ENCODE results near the gene HNF4A.
A peak's percentile ranks its signal among the peaks of the same experiment; 100 is the strongest.
"Not testable (repeated sequence)": the region's sequence is repeated elsewhere in the genome, so short reads cannot be mapped to it uniquely, and the experiment has no call there.

HNF4A gene

DNA sequence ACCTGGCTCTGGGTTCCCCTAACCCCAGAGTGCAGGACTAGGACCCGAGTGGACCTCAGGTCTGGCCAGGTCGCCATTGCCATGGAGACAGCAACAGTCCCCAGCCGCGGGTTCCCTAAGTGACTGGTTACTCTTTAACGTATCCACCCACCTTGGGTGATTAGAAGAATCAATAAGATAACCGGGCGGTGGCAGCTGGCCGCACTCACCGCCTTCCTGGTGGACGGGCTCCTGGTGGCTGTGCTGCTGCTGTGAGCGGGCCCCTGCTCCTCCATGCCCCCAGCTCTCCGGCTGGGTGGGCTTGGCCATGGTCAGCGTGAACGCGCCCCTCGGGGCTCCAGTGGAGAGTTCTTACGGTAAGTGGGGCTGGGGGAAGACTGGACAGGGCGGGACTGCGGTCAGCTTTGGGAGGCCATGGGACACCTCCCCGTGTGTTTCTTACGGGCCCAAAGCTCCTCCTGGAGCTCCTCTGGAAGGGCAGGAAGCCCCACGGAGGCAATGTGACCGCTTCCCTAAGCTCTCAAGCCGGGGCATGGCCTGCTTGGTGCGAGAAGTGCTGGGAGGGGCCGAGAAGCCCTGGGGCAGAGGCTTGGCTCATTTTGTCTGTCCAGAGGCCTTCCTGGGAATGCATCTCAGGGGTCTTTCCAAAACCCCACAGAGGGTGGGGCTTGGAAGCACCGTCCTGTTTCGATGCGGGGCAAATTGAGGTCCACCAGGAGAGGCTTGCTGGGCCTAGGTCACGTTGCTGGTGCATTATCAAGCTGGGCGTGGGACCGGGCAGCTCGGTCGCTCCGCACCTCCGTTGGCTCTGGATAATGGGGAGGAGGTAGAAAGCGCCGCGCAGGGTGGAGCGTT lies at the start of gene HNF4A:
HNF4A (plus strand) TSS at position 202 of the 855 bp plus-strand sequence; CDS start at position 308, 106 bp downstream.
- no peak for DNase-seq

DNA sequence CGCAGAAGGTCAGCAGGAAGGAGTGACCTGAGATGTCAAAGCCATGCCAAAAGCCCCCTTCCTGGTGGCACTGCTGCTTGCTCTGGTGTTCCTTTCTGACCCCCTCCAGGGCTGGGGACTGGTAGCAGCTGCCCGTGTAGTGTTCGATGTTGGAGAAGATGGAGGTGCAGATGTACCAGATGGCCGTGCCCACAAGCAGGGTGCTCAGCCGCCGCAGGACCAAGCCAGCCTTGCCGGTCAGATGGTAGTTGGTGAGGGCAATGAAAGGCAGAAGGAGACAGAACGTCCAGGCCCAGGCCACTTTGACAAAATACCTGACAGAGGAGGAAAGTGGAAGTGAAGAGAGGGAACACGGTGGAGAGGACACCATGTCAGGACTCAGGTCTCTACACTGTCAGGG lies 48.6 kb upstream of the HNF4A start:
- DNase-seq: no peak

DNA sequence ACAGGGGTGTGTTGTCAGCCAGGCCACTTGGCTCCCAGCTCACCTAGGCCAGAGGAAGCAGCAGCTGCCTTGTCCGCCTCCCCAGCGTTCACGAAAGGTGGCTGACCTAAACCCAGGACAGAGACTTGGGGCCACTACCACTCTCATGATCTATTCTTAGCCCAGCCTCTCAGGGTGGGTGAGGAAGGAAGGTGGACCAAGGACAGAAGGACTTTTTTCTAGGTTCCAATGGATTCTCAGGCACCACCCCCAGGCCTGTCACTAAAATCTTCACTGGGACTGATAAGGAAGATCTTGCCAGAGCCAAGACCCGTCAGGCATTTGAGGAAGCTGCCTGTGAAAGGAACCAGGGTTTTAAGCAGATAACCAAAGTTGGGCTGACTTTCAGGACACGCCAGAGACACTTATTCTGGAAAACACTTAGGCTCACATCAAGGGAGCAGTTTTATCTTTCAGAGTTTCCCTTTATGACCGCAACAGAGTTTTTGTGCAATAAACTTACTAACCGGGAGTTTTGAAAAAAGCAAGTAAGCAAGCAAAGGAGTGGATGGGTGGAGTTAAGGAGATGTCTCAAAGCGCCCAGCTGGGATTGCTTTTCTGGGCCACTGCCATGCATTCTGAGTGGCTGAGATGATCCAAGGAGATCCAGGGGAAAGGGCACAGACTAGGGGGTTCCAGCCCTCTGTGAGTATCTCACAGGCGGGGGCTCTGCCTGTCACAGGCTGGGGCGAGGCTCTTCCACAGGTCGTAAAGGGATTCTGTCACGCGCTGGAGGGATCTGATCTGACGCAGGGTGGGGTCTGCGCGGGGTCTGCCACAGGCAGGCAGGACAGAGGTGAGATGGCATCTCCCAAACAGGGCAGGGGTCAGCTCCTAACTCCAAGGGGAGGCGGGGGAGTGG lies 45.5 kb upstream of the HNF4A start:
- no peak for DNase-seq

DNA sequence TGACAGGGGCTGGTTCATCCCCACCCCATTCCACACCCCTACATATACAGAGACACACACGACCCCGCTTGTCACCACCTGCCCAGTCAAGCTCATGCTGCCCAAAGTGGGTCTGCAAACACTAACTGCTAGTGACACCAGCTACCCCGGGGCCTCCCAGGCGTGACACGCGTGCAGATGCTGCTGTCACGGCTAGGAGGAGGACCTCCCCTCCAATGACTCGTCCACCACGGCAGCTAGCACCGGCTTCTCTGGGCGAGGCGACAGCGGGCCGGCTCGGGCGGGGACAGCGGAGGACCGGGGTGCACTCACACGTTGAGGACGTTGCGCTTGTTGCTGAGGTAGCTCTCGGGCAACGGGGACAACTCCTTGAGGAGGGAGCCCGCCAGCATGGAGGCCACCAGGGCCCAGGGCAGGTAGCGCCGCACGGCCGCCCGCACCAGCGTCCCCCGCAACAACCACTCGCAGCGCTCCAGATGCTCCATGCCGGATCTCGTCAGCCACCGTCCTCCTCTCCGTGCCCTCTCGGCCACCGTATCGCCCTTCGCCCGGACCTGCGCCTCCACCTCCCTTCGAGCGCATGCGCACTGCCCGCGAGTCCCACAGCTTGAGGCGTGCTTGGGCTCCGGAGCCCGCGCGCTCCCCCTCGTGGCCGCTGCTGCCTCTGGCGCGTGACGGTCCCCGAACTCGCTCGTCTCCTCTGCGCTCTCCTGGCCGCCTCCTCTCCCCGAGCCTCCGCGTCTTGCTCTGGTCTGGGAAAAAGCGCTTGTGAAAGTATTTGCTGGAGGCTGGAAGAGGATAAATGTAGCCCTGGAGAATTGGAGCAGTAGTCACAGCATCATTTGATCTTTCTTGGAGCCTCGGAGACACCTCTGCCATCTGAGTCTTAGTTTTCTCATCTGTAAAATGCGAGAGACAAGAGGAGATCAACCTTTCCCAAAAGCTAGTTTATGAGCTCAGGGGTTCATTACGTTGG lies 44.5 kb upstream of the HNF4A start, which contains the start of gene FITM2:
FITM2 (minus strand) TSS at position 539 of the 976 bp plus-strand sequence; CDS start at position 485, 54 bp downstream.
- peak; percentile 96 for DNase-seq

DNA sequence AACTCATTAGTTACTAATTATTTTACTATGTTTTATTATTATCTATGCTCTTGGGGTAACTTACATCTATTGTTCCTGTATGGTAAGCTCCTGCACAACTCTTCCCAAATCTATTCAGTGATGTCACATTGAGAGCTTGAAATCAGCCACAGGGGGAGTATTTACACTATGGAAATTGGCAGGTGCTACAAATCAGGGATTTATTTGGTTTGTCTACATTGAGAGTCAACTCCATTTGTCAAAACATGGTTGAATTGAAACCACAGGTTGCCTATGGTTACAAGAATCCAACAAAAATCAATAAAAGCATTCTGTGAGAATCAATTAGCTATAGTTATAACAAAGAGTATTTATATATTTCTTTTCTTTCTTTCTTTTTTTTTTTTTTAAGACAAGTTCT lies 40.6 kb upstream of the HNF4A start:
- no peak for DNase-seq

DNA sequence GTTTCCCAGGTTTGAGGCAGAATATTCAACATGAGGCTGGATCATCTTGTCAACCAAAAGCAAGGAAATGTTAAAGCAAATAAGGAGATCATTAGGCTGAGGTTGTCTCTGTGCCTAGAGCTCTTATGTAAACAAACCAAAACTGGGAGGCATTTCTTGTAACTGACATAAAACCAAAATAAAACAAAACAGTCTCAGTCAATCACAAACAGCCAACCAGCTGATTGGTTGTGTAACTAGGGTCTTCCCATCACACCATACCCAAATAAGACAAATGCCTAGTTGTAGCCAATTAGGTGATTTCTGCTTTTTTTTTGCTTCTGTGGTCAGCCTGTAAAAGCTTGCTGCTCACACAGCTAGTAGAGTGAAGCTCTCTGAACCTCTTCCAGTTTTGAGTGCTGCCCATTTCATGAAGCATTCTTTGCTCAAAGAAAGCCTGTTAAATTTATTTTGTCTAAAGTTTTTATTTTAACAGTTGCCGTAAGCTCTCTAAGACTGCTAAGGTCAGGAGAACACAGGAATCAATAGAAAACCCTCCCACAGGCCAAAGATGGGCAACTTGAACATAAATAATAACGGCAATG lies 35.6 kb upstream of the HNF4A start:
- no peak for DNase-seq

DNA sequence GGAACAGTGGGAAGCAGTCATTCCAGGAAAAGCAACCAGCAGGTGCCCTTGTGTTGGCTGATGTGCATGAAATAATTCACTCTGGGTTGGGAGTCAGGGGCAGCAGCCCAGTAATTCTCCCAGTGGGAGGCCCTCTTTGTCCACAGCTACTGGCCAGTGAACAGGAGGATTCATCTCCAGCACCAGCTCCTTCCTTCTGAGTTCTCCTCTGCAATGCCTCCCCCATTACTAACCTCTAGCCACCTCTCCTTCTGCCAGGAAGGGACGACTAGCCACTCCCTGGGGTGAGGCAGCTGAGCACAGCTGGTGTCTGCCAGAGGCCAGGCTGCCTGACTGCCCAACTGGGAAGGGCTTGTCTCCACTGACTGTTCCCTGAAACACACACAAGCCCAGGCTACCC lies 31.2 kb upstream of the HNF4A start:
- no peak for DNase-seq

DNA sequence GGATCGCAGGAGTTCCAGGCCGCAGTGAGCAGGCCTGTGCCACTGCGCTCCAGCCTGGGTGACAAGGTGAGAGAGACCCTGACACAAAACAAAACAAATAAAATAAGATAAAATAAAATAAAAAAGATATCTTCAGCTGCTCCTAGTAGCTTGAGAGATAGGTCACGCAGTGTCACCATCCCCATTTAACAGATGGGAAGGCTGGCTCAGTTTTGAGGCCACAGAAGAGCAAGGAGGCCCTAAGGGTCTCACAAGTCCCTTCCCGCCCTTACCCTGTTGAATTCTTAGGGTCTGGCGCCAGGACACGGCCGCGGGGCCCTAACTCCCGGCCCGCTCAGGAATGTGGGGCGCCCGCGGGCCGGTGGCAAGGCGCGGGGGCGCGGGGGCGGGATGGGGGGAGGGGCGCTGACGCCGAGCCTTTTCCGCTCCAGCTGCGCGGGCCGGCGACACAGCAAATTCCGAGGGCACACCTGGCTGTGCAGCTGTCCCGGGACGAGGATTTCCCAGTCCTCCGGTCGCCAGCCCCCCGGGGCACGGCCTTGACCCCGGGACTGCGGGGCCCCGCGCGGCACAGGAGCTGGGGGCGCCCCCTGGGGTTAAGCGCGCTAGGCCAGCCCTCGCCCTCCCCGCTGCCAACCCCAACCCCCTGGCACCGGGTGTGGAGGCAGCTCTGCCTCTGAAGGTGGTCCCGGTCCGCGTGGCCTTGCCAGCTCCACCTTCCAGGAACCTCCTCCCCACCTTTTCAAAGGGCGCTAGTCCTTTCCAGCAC lies 28.9 kb upstream of the HNF4A start:
- DNase-seq: no peak

DNA sequence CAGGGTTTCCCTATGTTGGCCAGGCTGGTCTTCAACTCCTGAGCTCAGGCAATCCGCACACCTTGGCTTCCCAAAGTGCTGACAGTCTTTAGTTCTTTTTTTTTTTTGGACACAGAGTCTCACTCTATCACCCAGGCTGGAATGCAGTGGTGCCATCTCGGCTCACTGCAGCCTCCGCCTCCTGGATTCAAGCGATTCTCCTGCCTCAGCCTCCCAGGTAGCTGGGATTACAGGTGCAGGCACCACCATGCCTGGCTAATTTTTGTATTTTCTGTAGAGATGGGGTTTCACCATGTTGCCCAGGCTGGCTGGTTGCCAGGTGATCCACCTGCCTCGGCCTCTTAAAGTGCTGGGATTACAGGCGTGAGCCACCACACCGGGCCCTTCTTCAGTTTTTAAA lies 27.8 kb upstream of the HNF4A start:
- not testable (repeated sequence) for DNase-seq

DNA sequence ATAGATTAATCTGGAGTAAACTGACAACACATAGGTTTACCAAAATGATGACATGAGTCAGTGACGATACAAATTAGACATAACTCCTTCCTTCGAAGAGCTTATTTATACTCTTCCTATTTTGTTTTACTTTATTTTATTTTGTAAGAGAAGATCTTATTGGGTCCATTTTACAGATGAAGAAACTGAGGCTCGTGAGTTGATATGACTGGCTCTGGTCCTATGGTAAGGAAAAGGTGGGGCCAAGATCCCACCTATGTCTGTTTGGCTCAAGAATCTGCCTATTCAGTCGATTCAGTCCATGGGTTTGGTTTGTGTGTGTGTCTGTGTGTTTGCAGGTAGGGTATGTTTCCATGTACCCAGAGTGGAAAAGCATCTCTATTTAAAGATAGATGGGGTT lies 27.1 kb upstream of the HNF4A start:
- DNase-seq: no peak

DNA sequence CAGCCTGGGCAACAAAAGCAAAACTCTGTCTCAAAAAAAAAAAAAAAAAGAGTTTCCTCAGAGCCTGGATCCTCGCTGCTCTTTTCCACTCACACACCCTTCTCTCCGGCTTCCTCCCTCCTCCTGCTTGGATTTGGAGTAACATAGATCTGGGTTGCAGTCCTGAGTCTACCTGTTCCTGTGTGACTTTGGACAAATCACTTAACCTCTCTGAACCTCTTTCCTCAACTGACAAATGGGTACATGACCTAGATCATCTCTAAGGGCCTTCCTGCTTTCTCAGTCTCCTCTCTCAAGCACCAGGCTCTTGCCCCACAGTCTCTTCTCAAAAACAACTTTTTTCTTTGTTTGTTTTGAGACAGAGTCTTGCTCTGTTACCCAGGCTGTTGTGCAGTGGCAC lies 24.3 kb upstream of the HNF4A start:
- DNase-seq: no peak

DNA sequence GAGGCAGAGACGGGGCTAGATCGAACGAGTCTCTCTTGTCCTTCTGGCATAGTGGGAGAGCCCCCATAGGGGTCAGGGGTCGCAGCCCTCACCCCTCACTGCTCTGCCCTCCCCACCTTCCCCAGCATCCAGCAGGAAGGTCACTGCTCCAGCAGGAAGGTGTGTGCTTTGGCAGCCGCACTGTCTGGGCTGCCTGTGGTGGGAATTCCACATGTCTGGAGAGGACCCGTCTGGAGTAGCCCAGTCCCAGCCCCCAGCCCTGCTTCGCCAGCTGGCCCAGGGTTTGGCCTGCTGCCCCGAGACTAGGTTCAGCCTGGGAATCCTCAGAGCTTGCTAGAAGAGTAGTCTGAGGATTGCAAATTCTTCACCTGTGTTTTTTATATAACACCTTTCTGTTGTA lies 21.2 kb upstream of the HNF4A start:
- DNase-seq: no peak

DNA sequence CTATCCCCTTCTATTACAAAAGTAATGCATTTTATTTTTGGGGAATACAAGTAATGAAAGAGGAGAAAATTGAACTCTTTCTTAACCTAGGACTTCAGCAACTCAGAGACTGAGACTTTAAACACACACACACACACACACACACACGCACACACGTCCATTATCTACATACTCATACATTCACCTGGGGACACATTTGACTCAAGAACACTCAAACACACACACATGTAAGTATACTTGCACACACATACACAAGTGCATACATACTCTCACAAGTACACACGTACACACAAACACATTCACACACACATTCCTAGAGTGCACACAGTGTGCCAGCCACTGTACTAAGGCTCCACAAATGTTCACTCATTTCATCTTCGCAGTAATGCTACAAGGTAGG lies 20.8 kb upstream of the HNF4A start:
- no peak for DNase-seq

DNA sequence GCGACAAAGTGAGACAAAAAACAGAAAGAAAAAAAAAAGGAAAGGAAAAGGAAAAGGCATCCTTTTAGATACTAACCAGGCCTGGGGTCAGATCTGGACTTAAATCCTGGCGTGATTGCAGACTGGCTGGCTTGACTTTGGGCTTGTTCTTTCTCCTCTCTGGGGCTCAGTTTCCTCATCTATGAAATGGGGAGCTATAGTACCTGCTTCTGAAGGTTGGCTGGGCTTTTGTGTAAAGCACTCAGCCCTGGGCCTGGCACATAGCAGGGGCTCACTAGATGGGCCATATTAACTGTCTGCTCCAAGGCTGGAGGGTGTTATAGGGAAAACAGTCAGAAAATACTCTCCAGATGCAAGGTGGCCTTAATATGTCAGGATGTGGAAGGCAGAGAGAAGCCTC lies 19.8 kb upstream of the HNF4A start:
- no peak for DNase-seq

DNA sequence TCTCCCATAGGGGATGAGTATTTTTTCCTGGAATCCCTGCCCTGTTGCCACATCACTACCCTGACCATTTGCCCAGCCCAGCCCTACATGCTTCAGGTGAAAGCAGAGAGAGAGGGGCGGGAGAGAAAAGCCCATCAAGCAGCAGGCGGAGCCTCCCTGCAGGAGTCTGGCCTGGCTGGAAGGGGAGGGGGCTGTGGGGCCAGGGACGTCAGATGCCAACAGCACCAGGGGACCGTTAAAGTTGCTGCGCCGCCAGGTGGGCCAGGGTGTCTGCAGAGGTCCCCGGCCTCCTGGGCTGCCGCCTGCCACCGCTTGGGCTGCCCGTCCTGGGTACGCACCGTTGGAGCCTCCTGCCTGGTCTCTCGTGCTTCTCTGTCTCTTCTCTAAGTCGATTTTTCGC lies 19.4 kb upstream of the HNF4A start:
- no peak for DNase-seq

DNA sequence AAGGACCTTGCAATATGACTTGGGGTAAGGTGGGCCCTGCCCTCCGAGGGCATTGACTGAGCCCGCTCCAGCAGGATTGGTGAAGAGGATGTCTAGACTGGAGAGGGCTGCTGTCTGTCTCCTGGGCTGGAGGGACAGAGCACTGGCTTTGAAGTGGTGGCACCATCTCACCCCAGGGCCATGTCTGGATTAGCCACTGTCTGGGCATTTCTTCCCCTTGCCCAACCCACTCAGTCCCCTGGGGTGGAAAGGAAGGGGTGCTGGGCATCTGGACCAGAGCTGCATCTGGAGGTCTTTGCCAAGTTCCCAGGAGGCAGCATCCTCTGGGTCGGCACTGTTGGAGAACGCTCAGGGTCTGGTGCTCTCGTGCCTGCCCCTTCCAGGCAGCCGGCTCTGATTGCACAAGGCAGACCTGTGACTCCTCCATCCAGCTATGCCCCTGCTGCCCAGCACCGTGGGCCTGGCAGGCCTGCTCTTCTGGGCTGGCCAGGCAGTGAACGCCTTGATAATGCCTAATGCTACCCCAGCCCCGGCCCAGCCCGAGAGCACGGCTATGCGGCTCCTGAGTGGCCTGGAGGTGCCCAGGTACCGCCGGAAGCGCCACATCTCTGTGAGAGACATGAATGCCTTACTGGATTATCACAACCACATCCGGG lies 18.6 kb upstream of the HNF4A start, which contains the start of gene R3HDML:
R3HDML (plus strand) TSS at position 319 of the 656 bp plus-strand sequence; CDS start at position 434, 115 bp downstream.
- no peak for DNase-seq

DNA sequence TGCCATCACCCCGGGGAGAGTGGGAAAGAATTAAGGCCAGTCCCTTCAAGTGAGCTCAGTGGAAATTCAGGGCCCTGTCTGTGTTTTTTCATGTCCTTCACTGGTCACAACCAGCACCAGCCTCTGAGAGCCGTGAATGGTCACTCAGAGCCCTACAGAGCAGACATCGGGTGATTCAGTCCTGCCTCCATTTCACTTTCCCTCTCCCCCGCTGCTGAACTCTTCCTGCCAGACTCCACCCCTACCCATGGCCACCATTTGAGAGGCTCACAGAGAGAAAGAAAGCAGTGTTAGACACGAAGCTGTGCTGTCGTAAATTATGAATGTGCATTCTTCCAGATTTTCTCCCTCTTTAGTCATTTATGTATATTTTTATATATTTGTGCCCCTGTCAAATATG lies 13.3 kb upstream of the HNF4A start:
- no peak for DNase-seq

DNA sequence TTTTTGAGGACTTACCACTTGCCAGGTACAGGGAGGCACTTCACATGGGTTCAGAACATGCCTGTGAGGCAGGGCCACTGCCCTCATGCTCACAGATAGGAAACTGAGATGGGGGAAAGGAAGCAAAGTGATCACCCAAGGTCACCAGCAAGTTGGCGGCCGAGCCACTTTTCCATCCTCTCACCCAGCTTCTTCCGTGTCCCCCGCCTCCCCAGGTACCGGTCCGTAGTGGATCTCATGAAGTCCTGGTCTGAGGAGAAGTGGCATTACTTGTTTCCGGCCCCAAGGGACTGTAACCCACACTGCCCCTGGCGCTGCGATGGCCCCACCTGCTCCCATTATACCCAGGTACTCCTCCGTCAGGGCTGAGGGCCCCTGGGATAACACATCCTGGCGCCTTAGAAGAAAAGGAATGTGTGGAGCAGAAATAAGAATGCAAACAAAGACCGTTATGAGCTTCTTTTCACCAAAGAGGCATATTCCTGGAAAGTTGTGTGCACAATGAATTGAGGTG lies 12.3 kb upstream of the HNF4A start:
- DNase-seq: no peak

DNA sequence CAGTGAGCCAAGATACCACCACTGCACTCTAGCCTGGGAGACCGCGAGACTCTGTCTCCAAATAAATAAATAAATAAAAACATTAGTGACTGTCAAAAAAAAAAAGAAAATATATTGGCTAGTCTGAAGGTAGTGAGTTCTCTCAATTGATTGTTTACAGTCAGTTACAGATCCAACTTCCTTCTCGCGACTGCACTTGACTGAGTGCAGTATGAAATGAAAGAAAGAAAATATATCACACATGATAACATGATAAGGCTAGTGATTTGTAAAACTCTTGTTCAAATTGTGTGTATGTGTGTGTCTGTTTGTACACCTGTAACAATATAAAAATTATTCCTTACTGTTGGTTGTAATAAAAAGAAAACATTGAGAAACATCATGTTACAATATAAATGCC lies 10.8 kb upstream of the HNF4A start:
- DNase-seq: no peak

DNA sequence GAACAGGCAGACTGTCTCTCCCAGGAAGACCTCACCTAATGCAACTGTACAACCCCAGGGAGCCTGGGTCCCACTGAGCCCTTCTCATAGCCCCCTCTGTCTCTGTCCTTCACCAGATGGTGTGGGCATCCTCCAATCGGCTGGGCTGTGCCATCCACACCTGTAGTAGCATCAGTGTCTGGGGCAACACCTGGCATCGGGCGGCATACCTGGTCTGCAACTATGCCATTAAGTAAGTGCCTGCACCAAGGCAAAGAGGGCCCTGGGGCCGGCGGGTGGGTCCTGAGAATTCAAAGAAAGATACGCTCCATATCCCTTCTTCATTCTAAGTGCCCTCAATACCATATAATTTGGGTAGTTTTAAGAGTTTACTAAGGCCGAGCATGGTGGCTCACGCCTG lies 10.4 kb upstream of the HNF4A start:
- no peak for DNase-seq

Data from NCI-H1105 (cell line).